Calu3 (cell line): ENCODE results near the gene ANTXR2. TPM values are rescaled to one million over a fixed set of nuclear protein-coding genes. Genes with fewer than 3 reads are reported as not detected.

Experiments used
- BruUV-seq: library from RNA; stranded (reverse); fragments of 400-500 nt; replicated peaks from 2 replicates; lab custom pipeline; 2021; lab: Mats Ljungman, UMichigan
- CTCF ChIA-PET: fragments of 300-600 bp; sonication (Branson Sonifier 250); formaldehyde crosslinking; loops from one replicate; lab custom pipeline; 2022; ENCODE audit warnings: antibody characterized with exemption; lab: Charles Lee
- DNase-seq: peaks from one replicate; pipeline ENCODE4 v3.0.0; 2022
- H3K27ac Mint-ChIP-seq: one replicate; pipeline ENCODE4 v1.8.0; 2022; ENCODE audit warnings: mixed read lengths; ENCODE audit not compliant: unreplicated experiment
- H3K27me3 Mint-ChIP-seq: one replicate; pipeline ENCODE4 v1.8.0; 2022; ENCODE audit warnings: mixed read lengths; ENCODE audit not compliant: unreplicated experiment
- H3K36me3 Mint-ChIP-seq: one replicate; pipeline ENCODE4 v1.8.0; 2022; ENCODE audit warnings: mild to moderate bottlenecking, moderate library complexity, mixed read lengths; ENCODE audit not compliant: insufficient read depth, unreplicated experiment
- H3K4me1 Mint-ChIP-seq: one replicate; pipeline ENCODE4 v1.8.0; 2022; ENCODE audit warnings: mild to moderate bottlenecking, low read depth, mixed read lengths; ENCODE audit not compliant: unreplicated experiment
- H3K4me3 Mint-ChIP-seq: one replicate; pipeline ENCODE4 v1.8.0; 2022; ENCODE audit warnings: mild to moderate bottlenecking, low read depth, moderate library complexity, mixed read lengths; ENCODE audit not compliant: unreplicated experiment
- H3K9me3 Mint-ChIP-seq: one replicate; pipeline ENCODE4 v1.8.0; 2022; ENCODE audit warnings: low read depth, mixed read lengths; ENCODE audit not compliant: unreplicated experiment
- intact Hi-C: fragments of 100-400 bp; cut with micrococcal nuclease; formaldehyde crosslinking; loops from one replicate; pipeline ENCODE4 v1.10.0; 2022; ENCODE audit not compliant: unreplicated experiment
- total RNA-seq: library from RNA; stranded (reverse); gene quantifications from 2 replicates; pipeline ENCODE4 v1.2.3, GENCODE V29; 2022
- TF ChIP-seq, protein P1 (sequence below): fragments of 200-600 bp; IDR thresholded peaks from one replicate; pipeline ENCODE4 v1.8.0; 2022; ENCODE audit warnings: antibody characterized with exemption; ENCODE audit not compliant: unreplicated experiment

Gene ANTXR2
- total RNA-seq, 1 experiment from 2014 or later: 23.6 TPM

GRCh38 chr4:79913581-79913980, 159.4 kb downstream of the ANTXR2 start:
- no TSS peak for BruUV-seq
- Mint-ChIP-seq H3K9me3 (no peaks in the 10 kb centered on the region), H3K4me3 (no peak overlapping the region), H3K27ac (no peak overlapping the region), H3K27me3 (no peaks in the 10 kb centered on the region), H3K4me1 (no peaks in the 10 kb centered on the region), H3K36me3 (no peaks in the 10 kb centered on the region)
- DNase-seq: no peak
- CTCF ChIA-PET: no interaction called here
- intact Hi-C loops: no loop called here
- TF ChIP-seq, protein P1, sequence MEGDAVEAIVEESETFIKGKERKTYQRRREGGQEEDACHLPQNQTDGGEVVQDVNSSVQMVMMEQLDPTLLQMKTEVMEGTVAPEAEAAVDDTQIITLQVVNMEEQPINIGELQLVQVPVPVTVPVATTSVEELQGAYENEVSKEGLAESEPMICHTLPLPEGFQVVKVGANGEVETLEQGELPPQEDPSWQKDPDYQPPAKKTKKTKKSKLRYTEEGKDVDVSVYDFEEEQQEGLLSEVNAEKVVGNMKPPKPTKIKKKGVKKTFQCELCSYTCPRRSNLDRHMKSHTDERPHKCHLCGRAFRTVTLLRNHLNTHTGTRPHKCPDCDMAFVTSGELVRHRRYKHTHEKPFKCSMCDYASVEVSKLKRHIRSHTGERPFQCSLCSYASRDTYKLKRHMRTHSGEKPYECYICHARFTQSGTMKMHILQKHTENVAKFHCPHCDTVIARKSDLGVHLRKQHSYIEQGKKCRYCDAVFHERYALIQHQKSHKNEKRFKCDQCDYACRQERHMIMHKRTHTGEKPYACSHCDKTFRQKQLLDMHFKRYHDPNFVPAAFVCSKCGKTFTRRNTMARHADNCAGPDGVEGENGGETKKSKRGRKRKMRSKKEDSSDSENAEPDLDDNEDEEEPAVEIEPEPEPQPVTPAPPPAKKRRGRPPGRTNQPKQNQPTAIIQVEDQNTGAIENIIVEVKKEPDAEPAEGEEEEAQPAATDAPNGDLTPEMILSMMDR: no peak

GRCh38 chr4:79907001-79907400, 166.0 kb downstream of the ANTXR2 start:
- Mint-ChIP-seq H3K9me3 (no peaks in the 10 kb centered on the region), H3K4me1 (no peaks in the 10 kb centered on the region), H3K36me3 (no peaks in the 10 kb centered on the region), H3K27ac (no peak overlapping the region), H3K4me3 (no peak overlapping the region), H3K27me3 (no peaks in the 10 kb centered on the region)
- CTCF ChIA-PET: no interaction called here
- DNase-seq: no peak
- TF ChIP-seq, protein P1: no peak
- intact Hi-C loops: no loop called here
- no TSS peak for BruUV-seq

- no peaks in the 10 kb centered on the region for H3K27me3 Mint-ChIP-seq
- H3K36me3 Mint-ChIP-seq: no peaks in the 10 kb centered on the region
- H3K4me3 Mint-ChIP-seq: no peak overlapping the region
- BruUV-seq: no TSS peak
- H3K9me3 Mint-ChIP-seq: no peaks in the 10 kb centered on the region
- DNase-seq: no peak
- intact Hi-C loops: no loop called here
- no peak overlapping the region for H3K27ac Mint-ChIP-seq
- CTCF ChIA-PET: no interaction called here
- TF ChIP-seq, protein P1: no peak
- H3K4me1 Mint-ChIP-seq: no peaks in the 10 kb centered on the region
Observed at GRCh38 chr4:79906303-79906702, 166.7 kb downstream of the ANTXR2 start.

GRCh38 chr4:79905212-79905611, 167.8 kb downstream of the ANTXR2 start:
- no peak overlapping the region for H3K27ac Mint-ChIP-seq
- H3K4me3 Mint-ChIP-seq: no peak overlapping the region
- no peaks in the 10 kb centered on the region for H3K4me1 Mint-ChIP-seq
- TF ChIP-seq, protein P1: no peak
- H3K9me3 Mint-ChIP-seq: no peaks in the 10 kb centered on the region
- H3K36me3 Mint-ChIP-seq: no peaks in the 10 kb centered on the region
- no peaks in the 10 kb centered on the region for H3K27me3 Mint-ChIP-seq
- no peak for DNase-seq
- BruUV-seq: no TSS peak
- intact Hi-C loops: no loop called here
- CTCF ChIA-PET: no interaction called here

DNA sequence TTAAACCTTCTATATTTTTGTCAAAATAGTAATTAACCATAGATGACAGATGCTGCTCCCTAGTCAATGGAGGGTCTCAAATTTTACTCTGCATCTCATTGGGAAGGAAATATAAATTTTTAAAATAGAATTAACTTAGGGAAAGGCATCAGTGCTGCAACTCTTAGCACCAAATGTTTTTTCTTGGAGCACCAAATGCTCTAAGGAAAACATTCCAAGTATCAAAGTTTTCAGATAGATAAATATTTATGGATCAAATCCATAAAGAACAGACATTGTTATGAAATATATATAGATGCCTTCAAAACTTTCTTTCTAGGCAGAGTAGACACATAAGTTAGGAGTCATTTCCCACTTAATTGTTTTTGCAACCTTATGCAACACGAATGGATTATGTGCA, 168.7 kb downstream of the ANTXR2 start:
- no peak for DNase-seq
- no peaks in the 10 kb centered on the region for H3K4me1 Mint-ChIP-seq
- H3K27me3 Mint-ChIP-seq: no peaks in the 10 kb centered on the region
- intact Hi-C loops: no loop called here
- H3K4me3 Mint-ChIP-seq: no peak overlapping the region
- TF ChIP-seq, protein P1: no peak
- H3K36me3 Mint-ChIP-seq: no peaks in the 10 kb centered on the region
- BruUV-seq: no TSS peak
- no peaks in the 10 kb centered on the region for H3K9me3 Mint-ChIP-seq
- CTCF ChIA-PET: no interaction called here
- no peak overlapping the region for H3K27ac Mint-ChIP-seq
